Effector memory CD4-positive, alpha-beta T cell (primary cell): Measurements from ENCODE around the gene SAMSN1.
"Not testable (repeated sequence)": the region's sequence is repeated elsewhere in the genome, so short reads cannot be mapped to it uniquely, and the experiment has no call there.

Source experiments
- DNase-seq, 3 donors: peaks; one replicate each; pipeline ENCODE4 v3.0.0-alpha.2; 2020
- H3K27ac ChIP-seq: 2 replicates; pipeline ENCODE4 v1.7.0; 2013; ENCODE audit warnings: mild to moderate bottlenecking, low read length, moderate library complexity; ENCODE audit not compliant: insufficient read depth, poor library complexity, severe bottlenecking
- H3K27me3 ChIP-seq: replicated peaks from 2 replicates; pipeline ENCODE4 v1.7.0; 2013; ENCODE audit warnings: mild to moderate bottlenecking, low read length; ENCODE audit not compliant: insufficient read depth, control insufficient read depth, poor library complexity, severe bottlenecking
- H3K36me3 ChIP-seq: 2 replicates; pipeline ENCODE4 v1.7.0; 2013; ENCODE audit warnings: mild to moderate bottlenecking, low read length, moderate library complexity; ENCODE audit not compliant: control insufficient read depth, insufficient read depth
- H3K4me1 ChIP-seq: 2 replicates; pipeline ENCODE4 v1.7.0; 2013; ENCODE audit warnings: low read length, mild to moderate bottlenecking; ENCODE audit not compliant: control insufficient read depth, insufficient read depth, poor library complexity, severe bottlenecking
- H3K4me3 ChIP-seq: 2 replicates; pipeline ENCODE4 v1.7.0; 2013; ENCODE audit warnings: low read length, low read depth, mild to moderate bottlenecking; ENCODE audit not compliant: insufficient read depth, poor library complexity, severe bottlenecking
- H3K9me3 ChIP-seq: 2 replicates; pipeline ENCODE4 v1.7.0; 2013; ENCODE audit warnings: mild to moderate bottlenecking, low read length, moderate library complexity; ENCODE audit not compliant: control insufficient read depth

The SAMSN1 gene

GRCh38 chr21:14547834-14548513, 1.9 kb upstream of the SAMSN1 start:
- Histone ChIP-seq H3K27ac (peak overlapping the region; percentile 54), H3K4me1 (peaks cover 17% of the 10 kb centered on the region)
- DNase-seq = no peak

GRCh38 chr21:14546719-14547118, 604 bp upstream of the SAMSN1 start:
- not testable (repeated sequence) for DNase-seq, H3K36me3 ChIP-seq, H3K4me3 ChIP-seq, H3K27me3 ChIP-seq, H3K9me3 ChIP-seq
- Histone ChIP-seq H3K4me1 (peaks cover 17% of the 10 kb centered on the region), H3K27ac (peak overlapping the region; percentile 79)

More at GRCh38 chr21:14547834-14548513, 1.9 kb upstream of the SAMSN1 start:
- Histone ChIP-seq H3K9me3 (no peaks in the 10 kb centered on the region), H3K36me3 (no peaks in the 10 kb centered on the region), H3K27me3 (no peaks in the 10 kb centered on the region), H3K4me3 (no peak overlapping the region)

GRCh38 chr21:14543983-14544382, 2.1 kb downstream of the SAMSN1 start:
- peak overlapping the region; percentile 79 for H3K27ac ChIP-seq

DNA sequence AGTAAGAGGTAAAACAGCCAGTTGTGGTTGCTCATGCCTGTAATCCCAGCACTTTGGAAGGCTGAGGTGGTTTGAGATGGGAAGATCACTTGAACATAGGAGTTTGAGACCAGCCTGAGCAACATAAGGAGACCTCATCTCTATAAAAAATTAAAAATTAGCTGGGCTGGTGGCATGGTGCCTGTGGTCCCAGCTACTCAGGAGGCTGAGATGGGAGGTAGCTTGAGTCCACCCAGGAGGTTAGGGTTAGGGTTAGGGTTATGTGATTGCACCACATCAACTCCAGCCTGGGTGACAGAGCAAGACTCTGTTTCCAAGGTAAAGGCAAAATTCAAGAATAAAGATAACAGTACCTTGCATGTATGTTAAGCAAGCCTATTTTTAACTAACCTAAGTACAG, 3.5 kb downstream of the SAMSN1 start:
- no peak for DNase-seq
- H3K36me3 ChIP-seq = no peaks in the 10 kb centered on the region
- H3K4me1 ChIP-seq = peaks cover 2% of the 10 kb centered on the region
- H3K27me3 ChIP-seq = no peaks in the 10 kb centered on the region
- H3K9me3 ChIP-seq = no peaks in the 10 kb centered on the region
- peak overlapping the region; percentile 72 for H3K27ac ChIP-seq
- peak overlapping the region; percentile 20 for H3K4me3 ChIP-seq

More at GRCh38 chr21:14543983-14544382, 2.1 kb downstream of the SAMSN1 start:
- no peak for DNase-seq
- Histone ChIP-seq H3K36me3 (no peaks in the 10 kb centered on the region), H3K4me1 (no peaks in the 10 kb centered on the region), H3K9me3 (no peaks in the 10 kb centered on the region), H3K4me3 (peak overlapping the region; percentile 67), H3K27me3 (no peaks in the 10 kb centered on the region)

DNA sequence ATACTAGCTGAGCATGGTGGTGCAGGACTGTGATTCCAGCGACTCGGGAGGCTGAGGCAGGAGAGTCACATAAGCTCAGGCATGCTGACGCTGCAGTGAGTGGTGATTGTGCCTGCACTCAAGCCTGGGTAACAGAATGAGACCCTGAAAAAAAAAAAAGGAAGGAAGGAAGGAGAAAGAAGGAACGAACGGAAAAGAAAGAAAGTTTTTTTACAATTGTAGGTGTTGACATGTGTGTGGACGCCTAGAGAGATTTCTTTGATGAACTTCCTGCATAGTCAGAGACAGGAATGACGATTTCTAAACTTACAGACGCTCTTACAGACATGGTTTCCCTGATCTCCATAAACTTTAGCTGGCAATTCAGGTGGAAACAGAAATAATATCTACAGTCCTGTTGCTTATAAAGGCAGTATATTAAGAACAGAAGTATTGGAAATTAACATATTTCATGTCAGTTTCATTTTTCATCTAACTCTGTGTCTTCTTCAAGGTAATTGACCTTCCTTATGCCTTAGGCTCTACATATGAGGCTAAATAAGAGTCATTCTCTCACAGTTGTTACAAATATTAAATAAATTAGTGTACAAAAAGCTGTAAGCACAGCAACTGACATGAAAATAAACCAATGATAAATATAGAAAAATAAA, 4.1 kb downstream of the SAMSN1 start:
- H3K27ac ChIP-seq = peak overlapping the region; percentile 72
- no peaks in the 10 kb centered on the region for H3K36me3 ChIP-seq
- no peaks in the 10 kb centered on the region for H3K9me3 ChIP-seq
- DNase-seq = peak in 1 of 3 donors; percentile 23
- H3K4me1 ChIP-seq = peaks cover 3% of the 10 kb centered on the region
- H3K27me3 ChIP-seq = no peaks in the 10 kb centered on the region
- peak overlapping the region; percentile 43 for H3K4me3 ChIP-seq

DNA sequence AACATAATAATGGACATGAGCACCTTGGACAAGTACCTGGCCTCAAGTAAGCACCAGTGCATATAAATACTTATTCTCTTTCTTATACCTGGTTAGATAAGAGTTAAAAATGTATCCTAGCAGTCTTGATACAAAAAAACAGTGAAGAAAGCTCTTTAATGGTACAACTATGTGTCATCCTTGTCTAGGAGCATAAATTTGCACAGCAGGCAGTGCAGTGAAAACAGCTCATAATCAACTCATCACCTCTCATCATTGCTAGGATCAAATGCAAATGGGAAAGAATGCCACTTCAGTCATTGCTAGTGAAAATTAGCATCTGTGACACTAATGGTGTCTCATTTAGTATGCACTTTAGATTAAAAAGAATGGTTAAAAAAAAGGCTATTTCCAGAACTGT, 7.6 kb downstream of the SAMSN1 start:
- no peaks in the 10 kb centered on the region for H3K9me3 ChIP-seq
- no peaks in the 10 kb centered on the region for H3K27me3 ChIP-seq
- H3K27ac ChIP-seq = no peak overlapping the region
- peaks cover 9% of the 10 kb centered on the region for H3K36me3 ChIP-seq
- DNase-seq = no peak
- peaks cover 17% of the 10 kb centered on the region for H3K4me1 ChIP-seq
- H3K4me3 ChIP-seq = no peak overlapping the region

DNA sequence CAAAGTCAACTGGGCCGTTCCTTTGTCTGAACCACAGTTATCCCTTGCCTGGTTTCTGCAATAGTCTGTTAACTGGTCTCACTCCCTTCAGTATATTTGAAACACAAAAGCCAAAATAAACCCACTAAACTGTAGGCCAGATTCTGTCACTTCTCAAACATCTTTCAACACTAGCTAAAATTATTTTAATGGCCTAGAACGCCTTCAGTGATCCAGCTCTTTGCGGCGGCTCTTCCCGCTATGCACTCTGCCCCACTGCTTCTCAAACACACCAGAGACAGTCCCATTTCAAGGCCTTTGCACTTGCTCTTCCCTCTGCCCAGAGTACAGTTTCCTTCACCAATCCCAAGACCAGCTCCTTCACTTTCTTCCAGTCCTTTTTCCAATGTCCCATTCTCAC, 9.2 kb downstream of the SAMSN1 start:
- Histone ChIP-seq H3K27ac (no peak overlapping the region), H3K4me3 (no peak overlapping the region), H3K4me1 (peaks cover 27% of the 10 kb centered on the region), H3K36me3 (peaks cover 9% of the 10 kb centered on the region), H3K27me3 (no peaks in the 10 kb centered on the region), H3K9me3 (no peaks in the 10 kb centered on the region)
- no peak for DNase-seq

DNA sequence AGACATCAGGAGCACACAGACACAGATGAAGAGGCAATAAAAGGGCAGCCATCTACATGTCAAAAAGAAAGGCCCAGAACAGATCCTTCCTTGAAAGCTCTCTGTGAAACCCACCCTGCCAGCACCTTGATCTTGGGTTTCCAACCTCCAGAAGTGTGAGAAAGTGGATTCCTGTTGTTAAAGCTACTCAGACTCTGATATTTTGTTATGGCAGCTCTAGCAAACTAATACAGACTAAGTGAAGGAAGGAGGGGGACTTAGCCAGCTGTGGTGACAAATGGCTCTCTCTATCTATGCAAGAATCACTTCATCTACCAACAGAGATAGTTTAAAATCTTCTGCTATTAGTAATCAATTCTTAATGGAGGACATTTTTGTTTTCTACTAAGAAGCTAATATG, 10.4 kb downstream of the SAMSN1 start:
- peak overlapping the region; percentile 95 for H3K27ac ChIP-seq
- peaks cover 29% of the 10 kb centered on the region for H3K4me1 ChIP-seq
- H3K9me3 ChIP-seq = no peaks in the 10 kb centered on the region
- H3K27me3 ChIP-seq = no peaks in the 10 kb centered on the region
- peaks cover 9% of the 10 kb centered on the region for H3K36me3 ChIP-seq
- no peak for DNase-seq
- no peak overlapping the region for H3K4me3 ChIP-seq

- Histone ChIP-seq H3K27ac (peak overlapping the region; percentile 95), H3K4me3 (peak overlapping the region; percentile 15)
Observed at GRCh38 chr21:14533499-14534428, 12.4 kb downstream of the SAMSN1 start.

More at GRCh38 chr21:14533499-14534428, 12.4 kb downstream of the SAMSN1 start:
- H3K4me1 ChIP-seq = peaks cover 29% of the 10 kb centered on the region
- peaks cover 9% of the 10 kb centered on the region for H3K36me3 ChIP-seq
- no peaks in the 10 kb centered on the region for H3K27me3 ChIP-seq
- no peaks in the 10 kb centered on the region for H3K9me3 ChIP-seq
- peak; percentile 29 to 48 (median 36) for DNase-seq
